ENCODE data around the gene AXIN2.
"Not testable (repeated sequence)": the region's sequence is repeated elsewhere in the genome, so short reads cannot be mapped to it uniquely, and the experiment has no call there.

AXIN2 gene

GRCh38 chr17:65484405-65484804 is 77.0 kb downstream of the AXIN2 start:
- DNase-seq (ENCODE audit: low read depth in 3 of 3): not testable (repeated sequence)

- DNase-seq (ENCODE audit: low read depth in 3 of 3): no peak
These were observed 78.0 kb downstream of the AXIN2 start for GRCh38 chr17:65483438-65483837.

- DNase-seq (ENCODE audit: low read depth in 3 of 3): no peak
These were observed 79.2 kb downstream of the AXIN2 start for GRCh38 chr17:65482201-65482600.

GRCh38 chr17:65479282-65479681 is 82.2 kb downstream of the AXIN2 start:
- no peak for DNase-seq (ENCODE audit: low read depth in 3 of 3)

All from stimulated activated CD4-positive, alpha-beta T cell treated with anti-CD3 and anti-CD28 coated beads, TNF-alpha, amount 100 ng/mL, for 24 hours (primary cell).